Lung (tissue), 12 donors: ENCODE measurements around the gene AMER3. TPM values are rescaled to one million over a fixed set of nuclear protein-coding genes. Genes with fewer than 3 reads are reported as not detected.

Experiments used
- ATAC-seq: fragments of 200-7000 bp; cut with Tn5 transposase; one replicate; pipeline ENCODE4 v1.9.1; 2020; ENCODE audit warnings: moderate number of reproducible peaks; ENCODE audit not compliant: insufficient read depth, low FRiP score
- DNase-seq, 3 donors: peaks; one replicate each; pipeline ENCODE4 v3.0.0-alpha.2; 2013 to 2017
- H3K27ac ChIP-seq, 2 donors: one replicate each; pipeline ENCODE4 v1.5.1; 2013; ENCODE audit warnings: mild to moderate bottlenecking in 2 of 2, moderate library complexity in 2 of 2, control low read depth in 1 of 2, inconsistent platforms in 1 of 2, low read depth in 1 of 2, low read length in 1 of 2
- H3K27me3 ChIP-seq, 3 donors: one replicate each; pipeline ENCODE4 v1.5.1; 2013; ENCODE audit warnings: low read length in 2 of 3; ENCODE audit not compliant: control insufficient read depth in 3 of 3, insufficient read depth in 3 of 3
- H3K36me3 ChIP-seq, 4 donors: one replicate each; pipeline ENCODE4 v1.5.1; 2013; ENCODE audit warnings: low read length in 4 of 4, mild to moderate bottlenecking in 1 of 4, moderate library complexity in 1 of 4; ENCODE audit not compliant: control insufficient read depth in 4 of 4, insufficient read depth in 4 of 4
- H3K4me1 ChIP-seq, 5 donors: one replicate each; pipeline ENCODE4 v1.5.1; 2013; ENCODE audit warnings: low read length in 5 of 5, mild to moderate bottlenecking in 2 of 5, moderate library complexity in 1 of 5; ENCODE audit not compliant: control insufficient read depth in 5 of 5, insufficient read depth in 5 of 5
- H3K4me3 ChIP-seq: one replicate; pipeline ENCODE4 v1.5.1; 2013; ENCODE audit warnings: mild to moderate bottlenecking, control low read depth, moderate library complexity
- H3K9ac ChIP-seq, 2 donors: one replicate each; pipeline ENCODE4 v1.5.1; 2013; ENCODE audit warnings: low read length in 2 of 2, control low read depth in 1 of 2; ENCODE audit not compliant: insufficient read depth in 1 of 2
- H3K9me3 ChIP-seq, 4 donors: one replicate each; pipeline ENCODE4 v1.5.1; 2013; ENCODE audit warnings: low read length in 3 of 4, mild to moderate bottlenecking in 1 of 4, moderate library complexity in 1 of 4; ENCODE audit not compliant: control insufficient read depth in 4 of 4, insufficient read depth in 3 of 4
- CTCF ChIP-seq: IDR thresholded peaks from 2 replicates; pipeline ENCODE4 v1.5.1; 2012; ENCODE audit warnings: mild to moderate bottlenecking; ENCODE audit errors: control extremely low read depth, extremely low read depth
- WGBS, 2 donors: extraction: QIAGEN DNeasy Blood & Tissue Kit; methylation state at CpG; one replicate each; pipeline ENCODE4 v1.1.7; 2013; 5-methylcytosine and 5-hydroxymethylcytosine counted together
- polyA plus RNA-seq, 2 donors: library from polyadenylated mRNA; stranded (reverse); fragments of 200-250 nt; gene quantifications; one replicate each; pipeline ENCODE4 v1.2.1, GENCODE V29; 2013
- total RNA-seq, 2 donors: library from RNA; depleted of rRNA in 1 of 2; stranded (reverse); fragments of >200 nt in 1 of 2; gene quantifications; one replicate each; pipeline ENCODE4 v1.2.1, GENCODE V29; 2014 to 2021
- donor health status: control.
- donor health status: control.
- donor health status: Bipolar disorder and iron deficiency.
- donor health status: healthy.
- donor health status: DM: yes; HTN: yes; CAD: no.

The AMER3 gene
- total and polyA plus RNA-seq, 4 donors, result 0.09 to 0.74 TPM; not detected in 2

DNA sequence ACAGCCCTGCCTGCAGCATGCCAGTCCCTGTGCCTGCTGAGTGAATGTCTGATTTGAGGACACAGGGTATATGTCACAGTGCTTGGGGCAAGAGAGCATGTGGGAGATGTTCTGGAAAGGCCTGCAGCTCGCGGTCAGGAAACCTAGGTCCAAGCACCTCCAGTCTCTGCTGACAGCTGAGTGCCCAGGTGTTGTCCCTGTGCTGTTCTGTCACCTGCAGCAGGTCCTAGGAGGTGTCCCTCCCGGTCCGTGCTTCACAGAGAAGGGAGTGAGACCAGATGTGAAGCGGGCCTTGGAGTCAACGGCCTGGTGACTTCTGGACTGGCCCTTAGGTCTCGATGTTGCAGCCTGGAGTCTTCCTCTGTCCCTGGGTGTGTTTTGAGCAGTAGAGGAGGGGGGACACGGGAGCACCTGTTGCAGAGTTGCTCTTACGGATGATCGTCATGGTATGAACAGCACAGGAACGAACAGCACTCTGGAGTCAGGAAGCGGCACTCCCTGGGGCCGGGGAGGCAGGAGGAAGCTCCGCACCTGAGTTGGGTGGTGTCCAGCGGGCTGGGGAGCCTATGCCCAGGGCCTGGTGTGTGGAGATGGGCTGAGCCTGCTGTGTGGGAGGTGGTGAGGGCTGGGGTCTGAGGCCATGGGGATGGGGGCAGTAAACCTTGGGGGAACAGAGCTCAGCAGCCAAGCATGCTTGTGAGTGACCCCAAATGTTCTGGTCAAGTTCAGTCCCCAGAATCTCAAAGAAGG is 59.8 kb downstream of the AMER3 start:
- no peak for ATAC-seq
- no peak for DNase-seq
- H3K4me3 ChIP-seq, result no peak overlapping the region
- no peaks in the 10 kb centered on the region for H3K36me3 ChIP-seq
- peaks cover 0 to 11% (median 3%) of the 10 kb centered on the region in 5 donors for H3K4me1 ChIP-seq
- no peak overlapping the region for H3K27ac ChIP-seq
- peaks cover 0 to 3% (median 0%) of the 10 kb centered on the region in 4 donors for H3K9me3 ChIP-seq
- no peaks in the 10 kb centered on the region for H3K27me3 ChIP-seq
- no peak for TF ChIP-seq CTCF
- WGBS, 2 donors, result 85 to 89% methylated on average over 15 of the region's 15 CpGs
- H3K9ac ChIP-seq, result no peak overlapping the region

Other genes with a start within 250 kb of the AMER3 start
- 1 to 10 TPM in 1 of 2 donors, under 1 TPM in 1; 0.28 to 4.0 TPM for gene POTEI, start 246.2 kb upstream of the AMER3 start, total RNA-seq
- under 1 TPM; 0.02 to 0.03 TPM for gene POTEI, start 246.2 kb upstream of the AMER3 start, polyA plus RNA-seq
- under 1 TPM in 1 of 2 donors, not detected in 1; 0.18 TPM for gene CFC1B, start 234.3 kb upstream of the AMER3 start, total RNA-seq
- gene CFC1B, start 234.3 kb upstream of the AMER3 start, polyA plus RNA-seq, result not detected
- 1 to 10 TPM in 1 of 2 donors, not detected in 1; 9.1 TPM for gene CFC1, start 156.0 kb upstream of the AMER3 start, total RNA-seq
- 1 to 10 TPM in 1 of 2 donors, under 1 TPM in 1; 0.19 to 1.3 TPM for gene CFC1, start 156.0 kb upstream of the AMER3 start, polyA plus RNA-seq
- gene POTEJ, start 144.1 kb upstream of the AMER3 start, total RNA-seq, result 1 to 10 TPM in 1 of 2 donors, under 1 TPM in 1; 0.09 to 1.8 TPM
- not detected for gene POTEJ, start 144.1 kb upstream of the AMER3 start, polyA plus RNA-seq
- not detected for gene GPR148, start 26.5 kb upstream of the AMER3 start, total RNA-seq
- gene GPR148, start 26.5 kb upstream of the AMER3 start, polyA plus RNA-seq, result not detected
- 10 to 100 TPM in 1 of 2 donors, 1 to 10 TPM in 1; 8.1 to 15.9 TPM for gene ARHGEF4, start 81.4 kb downstream of the AMER3 start, total RNA-seq
- gene ARHGEF4, start 81.4 kb downstream of the AMER3 start, polyA plus RNA-seq, result 1 to 10 TPM; 1.8 to 5.8 TPM